B cell (primary cell): Measurements from ENCODE around the gene CPNE9.

Experiments
- CTCF ChIP-seq: fragments of 200-600 bp; IDR thresholded peaks from one replicate; pipeline ENCODE4 v1.8.0; 2022; ENCODE audit warnings: antibody characterized with exemption, mild to moderate bottlenecking
- EZH2 ChIP-seq: IDR thresholded peaks from 2 replicates; pipeline ENCODE4 v1.6.1; 2012; ENCODE audit warnings: borderline replicate concordance, low read depth, mild to moderate bottlenecking, moderate library complexity, low read length; ENCODE audit not compliant: insufficient read depth, poor library complexity, severe bottlenecking

DNA sequence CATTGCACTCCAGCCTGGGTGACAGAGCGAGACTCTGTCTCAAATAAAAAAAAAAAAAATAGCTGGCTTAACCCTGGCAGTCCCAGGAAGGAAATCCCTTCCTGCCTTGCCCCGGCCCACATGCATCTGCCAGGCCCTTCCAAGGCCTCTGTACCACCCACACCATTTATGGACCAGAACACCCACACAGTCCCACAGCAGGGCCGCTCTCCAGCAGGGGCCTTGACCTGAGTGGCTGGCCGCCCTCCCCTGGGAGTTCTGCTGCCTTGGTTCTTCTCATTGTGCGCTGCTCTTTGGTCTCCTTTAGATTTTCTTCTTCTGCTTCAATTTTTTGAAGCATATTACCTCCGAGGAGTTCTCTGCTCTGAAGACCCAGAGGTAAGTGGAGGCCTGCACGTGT, 16.1 kb upstream of the CPNE9 start:
- TF ChIP-seq CTCF (no peak), EZH2 (no peak)
